SU-DHL-6 (cell line): ENCODE data around the gene SYNDIG1.

Source experiments
- H2AFZ ChIP-seq: fragments of 200-600 bp; sonication (generic); 2 replicates; pipeline ENCODE4 v1.6.1; 2014; ENCODE audit warnings: low read depth, mild to moderate bottlenecking, moderate library complexity, mixed read lengths, antibody characterized with exemption, low read length; ENCODE audit not compliant: severe bottlenecking
- H3F3A ChIP-seq: fragments of 200-600 bp; shearing (Covaris generic); 2 replicates; pipeline ENCODE4 v1.6.0; 2016; ENCODE audit warnings: antibody characterized with exemption, mild to moderate bottlenecking; ENCODE audit not compliant: insufficient read depth
- H3K27ac ChIP-seq: fragments of 200-600 bp; sonication (generic); 2 replicates; pipeline ENCODE4 v1.5.1; 2016; ENCODE audit warnings: low read depth, mild to moderate bottlenecking, low read length, moderate library complexity, mixed read lengths
- H3K27me3 ChIP-seq: fragments of 200-600 bp; sonication (generic), shearing (Covaris generic); 2 replicates; pipeline ENCODE4 v1.6.0; 2014; ENCODE audit warnings: mild to moderate bottlenecking, low read length
- H3K36me3 ChIP-seq: fragments of 200-600 bp; sonication (generic); 2 replicates; pipeline ENCODE4 v1.6.1; 2014; ENCODE audit warnings: mild to moderate bottlenecking, low read length, mixed read lengths
- H3K4me2 ChIP-seq: fragments of 300-600, 200-600 bp; shearing (Covaris generic), sonication (generic); 2 replicates; pipeline ENCODE4 v1.6.0; 2014; ENCODE audit warnings: low read length, low read depth, mild to moderate bottlenecking; ENCODE audit not compliant: poor library complexity, severe bottlenecking
- H3K4me3 ChIP-seq: fragments of 200-600 bp; sonication (generic); 2 replicates; pipeline ENCODE4 v1.5.1; 2014; ENCODE audit warnings: antibody characterized with exemption, low read length, mild to moderate bottlenecking, mixed read lengths; ENCODE audit not compliant: insufficient read depth, poor library complexity, severe bottlenecking
- H3K79me2 ChIP-seq: fragments of 200-600 bp; sonication (generic); 2 replicates; pipeline ENCODE4 v1.6.1; 2014; ENCODE audit warnings: mild to moderate bottlenecking, low read length, moderate library complexity; ENCODE audit not compliant: insufficient read depth
- H3K9ac ChIP-seq: fragments of 200-600 bp; sonication (generic); 2 replicates; pipeline ENCODE4 v1.7.0; 2014; ENCODE audit warnings: mild to moderate bottlenecking, low read length
- H3K9me2 ChIP-seq: fragments of 200-600 bp; sonication (generic); replicated peaks from 2 replicates; pipeline ENCODE4 v1.6.1; 2014; ENCODE audit warnings: low read length; ENCODE audit not compliant: insufficient read depth
- H3K9me3 ChIP-seq: fragments of 200-600 bp; sonication (generic); 2 replicates; pipeline ENCODE4 v1.6.1; 2014; ENCODE audit warnings: low read length, mixed read lengths; ENCODE audit not compliant: insufficient read depth
- H4K20me1 ChIP-seq: fragments of 200-600 bp; sonication (generic); 2 replicates; pipeline ENCODE4 v1.6.1; 2014; ENCODE audit warnings: low read depth, mild to moderate bottlenecking, antibody characterized with exemption, low read length, moderate library complexity, mixed read lengths
- CTCF ChIP-seq: fragments of 200-600 bp; sonication (generic); IDR thresholded peaks from one replicate; pipeline ENCODE4 v1.5.1; 2017; ENCODE audit warnings: antibody characterized with exemption, mild to moderate bottlenecking, low read length, moderate library complexity; ENCODE audit not compliant: insufficient read depth, poor library complexity, severe bottlenecking
- EZH2phosphoT487 ChIP-seq: fragments of 200-600 bp; sonication (generic), shearing (Covaris generic); conservative IDR thresholded peaks from 2 replicates; pipeline ENCODE4 v1.6.1; 2018; ENCODE audit warnings: mild to moderate bottlenecking, antibody characterized with exemption, low read length, moderate library complexity, mixed read lengths

SYNDIG1 gene

DNA sequence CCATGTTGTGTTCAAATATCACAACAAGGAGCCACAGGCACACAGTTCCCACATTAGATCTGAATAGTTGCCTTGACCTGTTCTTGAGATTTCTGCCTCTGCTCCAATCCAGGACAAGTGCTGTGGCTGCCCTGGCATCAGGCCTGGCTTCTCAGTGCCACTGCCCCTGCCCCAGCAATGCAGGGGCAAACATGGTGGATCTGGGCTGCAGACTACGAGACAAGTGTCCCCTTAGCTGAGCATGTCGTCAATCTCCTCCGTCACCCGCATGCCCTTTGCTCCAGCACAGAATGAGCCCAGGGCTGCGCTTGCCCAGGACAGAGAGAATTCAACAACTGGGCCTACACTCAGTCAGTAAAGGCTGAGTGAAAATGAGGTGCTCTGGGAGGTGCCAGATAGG is 201.6 kb downstream of the SYNDIG1 start:
- Histone ChIP-seq H3K27me3 (no peaks in the 10 kb centered on the region), H3K27ac (no peak overlapping the region), H3F3A (no peaks in the 10 kb centered on the region), H3K4me2 (no peak overlapping the region), H3K79me2 (no peaks in the 10 kb centered on the region), H3K36me3 (no peaks in the 10 kb centered on the region), H3K4me3 (no peak overlapping the region), H3K9me2 (no peaks in the 10 kb centered on the region), H3K9ac (no peak overlapping the region), H4K20me1 (no peaks in the 10 kb centered on the region), H2AFZ (no peak overlapping the region), H3K9me3 (no peaks in the 10 kb centered on the region)
- no peak for TF ChIP-seq CTCF
- no peak for TF ChIP-seq EZH2phosphoT487

- Histone ChIP-seq H3K4me3 (no peak overlapping the region), H3K27me3 (no peaks in the 10 kb centered on the region), H3K36me3 (no peaks in the 10 kb centered on the region), H3K9me2 (no peaks in the 10 kb centered on the region), H3K27ac (no peak overlapping the region), H2AFZ (no peak overlapping the region), H3K4me2 (no peak overlapping the region), H3K79me2 (no peaks in the 10 kb centered on the region), H3K9ac (no peak overlapping the region), H4K20me1 (no peaks in the 10 kb centered on the region), H3K9me3 (no peaks in the 10 kb centered on the region), H3F3A (no peaks in the 10 kb centered on the region)
- TF ChIP-seq EZH2phosphoT487 (no peak), CTCF (no peak)
Measured at GRCh38 chr20:24672181-24672880, 202.9 kb downstream of the SYNDIG1 start.

- H3K4me2 ChIP-seq, result no peak overlapping the region
Measured at GRCh38 chr20:24672886-24673677, 203.7 kb downstream of the SYNDIG1 start.

More at GRCh38 chr20:24672886-24673677, 203.7 kb downstream of the SYNDIG1 start:
- H3K27ac ChIP-seq, result no peak overlapping the region
- H3K9me2 ChIP-seq, result no peaks in the 10 kb centered on the region
- H3K9ac ChIP-seq, result no peak overlapping the region
- H3K36me3 ChIP-seq, result no peaks in the 10 kb centered on the region
- no peaks in the 10 kb centered on the region for H3K9me3 ChIP-seq
- no peaks in the 10 kb centered on the region for H4K20me1 ChIP-seq
- no peak overlapping the region for H2AFZ ChIP-seq
- no peaks in the 10 kb centered on the region for H3K27me3 ChIP-seq
- TF ChIP-seq EZH2phosphoT487, result no peak
- TF ChIP-seq CTCF, result no peak
- H3F3A ChIP-seq, result no peaks in the 10 kb centered on the region
- no peaks in the 10 kb centered on the region for H3K79me2 ChIP-seq
- H3K4me3 ChIP-seq, result no peak overlapping the region
